Cardiac muscle cell (in vitro differentiated cells and primary cell): ENCODE results near the gene RPS5. TPM values are rescaled to one million over a fixed set of nuclear protein-coding genes. Genes with fewer than 3 reads are reported as not detected.
"Not testable (repeated sequence)": the region's sequence is repeated elsewhere in the genome, so short reads cannot be mapped to it uniquely, and the experiment has no call there.

Source experiments
- DNase-seq, 2 donors: peaks; one replicate each; pipeline versions ENCODE4 v3.0.0 to v3.0.0-alpha.2; 2010 to 2017; ENCODE audit warnings: low read depth in 1 of 2, low spot score in 1 of 2
- H3K27ac ChIP-seq: fragments of 200-600 bp; sonication (generic); 2 replicates; pipeline ENCODE4 v1.5.1; 2016
- H3K27me3 ChIP-seq: fragments of 200-600 bp; sonication (generic); 2 replicates; pipeline ENCODE4 v1.6.0; 2016; ENCODE audit warnings: control low read depth
- H3K36me3 ChIP-seq: fragments of 200-600 bp; sonication (generic); 2 replicates; pipeline ENCODE4 v1.5.1; 2016; ENCODE audit warnings: control low read depth
- H3K4me1 ChIP-seq: fragments of 200-600 bp; sonication (generic); 2 replicates; pipeline ENCODE4 v1.8.1; 2017; ENCODE audit warnings: low read depth, mild to moderate bottlenecking, mixed run types
- H3K4me3 ChIP-seq: fragments of 200-600 bp; sonication (generic); 2 replicates; pipeline ENCODE4 v1.5.1; 2016; ENCODE audit warnings: mild to moderate bottlenecking
- H3K9me3 ChIP-seq: fragments of 200-600 bp; sonication (generic); 2 replicates; pipeline ENCODE4 v1.5.1; 2017; ENCODE audit warnings: low read depth, mild to moderate bottlenecking, control low read depth
- polyA plus RNA-seq: library from polyadenylated mRNA; unstranded; fragments of >200 nt; fragmentation: Nextera tagmentation; extraction: Ambion mirVana; gene quantifications from 2 replicates; pipeline ENCODE4 v1.2.1, GENCODE V29; 2016
- total RNA-seq: library from RNA; depleted of rRNA; stranded (reverse); fragments of >200 nt; gene quantifications from 2 replicates; pipeline ENCODE4 v1.2.3, GENCODE V29; 2016
- TF ChIP-seq, protein P1 (sequence below): IDR thresholded peaks from 2 replicates; pipeline ENCODE4 v1.5.1; 2012; ENCODE audit warnings: low read depth, mild to moderate bottlenecking, low read length

Gene RPS5
- total and polyA plus RNA-seq, 2 experiments from 2014 or later, result 643 to 1,551 TPM

DNA sequence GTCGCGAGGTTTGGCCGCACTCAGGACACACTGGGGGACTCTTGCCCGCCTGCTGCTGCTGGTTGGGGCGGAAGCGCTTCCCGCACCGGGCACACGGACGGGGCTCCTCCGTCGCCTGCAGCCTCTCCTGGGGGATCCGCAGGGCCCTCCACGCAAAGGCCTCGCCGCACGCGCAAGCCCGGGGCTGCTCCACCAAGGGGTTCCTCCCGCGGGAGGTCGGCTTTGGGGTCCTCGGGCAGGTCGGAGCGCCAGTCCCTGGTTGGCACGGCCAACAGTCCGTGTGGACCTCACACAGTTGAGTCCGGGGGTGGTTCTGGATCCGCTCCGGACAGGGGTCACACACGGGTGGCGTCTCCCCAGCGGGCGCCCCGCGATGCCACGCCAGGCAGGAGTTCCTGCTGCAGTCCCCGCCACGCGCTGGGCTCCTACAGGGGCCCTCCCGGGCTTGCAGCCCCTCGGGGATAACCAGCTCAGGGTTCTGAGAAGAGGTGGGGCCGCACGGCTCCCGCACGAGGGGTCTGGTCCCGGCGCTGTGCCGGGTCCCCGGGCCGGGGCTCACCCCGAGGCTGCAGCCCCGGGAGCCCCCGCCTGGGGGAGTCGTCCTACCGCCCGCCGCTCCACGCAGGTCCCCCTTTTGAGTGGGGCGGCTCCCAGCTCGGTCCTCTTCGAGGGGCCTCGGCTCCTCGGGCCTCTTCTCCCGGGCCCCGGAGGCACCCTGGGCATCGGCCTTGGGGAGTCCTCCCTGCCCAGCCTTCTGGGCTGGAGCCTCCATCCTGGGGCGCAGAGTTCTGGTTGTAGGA is 18.3 kb upstream of the RPS5 start:
- Histone ChIP-seq H3K4me1 (no peaks in the 10 kb centered on the region), H3K9me3 (no peaks in the 10 kb centered on the region), H3K27me3 (no peaks in the 10 kb centered on the region), H3K4me3 (no peak overlapping the region), H3K27ac (no peak overlapping the region), H3K36me3 (no peaks in the 10 kb centered on the region)
- TF ChIP-seq, protein P1, sequence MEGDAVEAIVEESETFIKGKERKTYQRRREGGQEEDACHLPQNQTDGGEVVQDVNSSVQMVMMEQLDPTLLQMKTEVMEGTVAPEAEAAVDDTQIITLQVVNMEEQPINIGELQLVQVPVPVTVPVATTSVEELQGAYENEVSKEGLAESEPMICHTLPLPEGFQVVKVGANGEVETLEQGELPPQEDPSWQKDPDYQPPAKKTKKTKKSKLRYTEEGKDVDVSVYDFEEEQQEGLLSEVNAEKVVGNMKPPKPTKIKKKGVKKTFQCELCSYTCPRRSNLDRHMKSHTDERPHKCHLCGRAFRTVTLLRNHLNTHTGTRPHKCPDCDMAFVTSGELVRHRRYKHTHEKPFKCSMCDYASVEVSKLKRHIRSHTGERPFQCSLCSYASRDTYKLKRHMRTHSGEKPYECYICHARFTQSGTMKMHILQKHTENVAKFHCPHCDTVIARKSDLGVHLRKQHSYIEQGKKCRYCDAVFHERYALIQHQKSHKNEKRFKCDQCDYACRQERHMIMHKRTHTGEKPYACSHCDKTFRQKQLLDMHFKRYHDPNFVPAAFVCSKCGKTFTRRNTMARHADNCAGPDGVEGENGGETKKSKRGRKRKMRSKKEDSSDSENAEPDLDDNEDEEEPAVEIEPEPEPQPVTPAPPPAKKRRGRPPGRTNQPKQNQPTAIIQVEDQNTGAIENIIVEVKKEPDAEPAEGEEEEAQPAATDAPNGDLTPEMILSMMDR, result no peak
- no peak for DNase-seq

DNA sequence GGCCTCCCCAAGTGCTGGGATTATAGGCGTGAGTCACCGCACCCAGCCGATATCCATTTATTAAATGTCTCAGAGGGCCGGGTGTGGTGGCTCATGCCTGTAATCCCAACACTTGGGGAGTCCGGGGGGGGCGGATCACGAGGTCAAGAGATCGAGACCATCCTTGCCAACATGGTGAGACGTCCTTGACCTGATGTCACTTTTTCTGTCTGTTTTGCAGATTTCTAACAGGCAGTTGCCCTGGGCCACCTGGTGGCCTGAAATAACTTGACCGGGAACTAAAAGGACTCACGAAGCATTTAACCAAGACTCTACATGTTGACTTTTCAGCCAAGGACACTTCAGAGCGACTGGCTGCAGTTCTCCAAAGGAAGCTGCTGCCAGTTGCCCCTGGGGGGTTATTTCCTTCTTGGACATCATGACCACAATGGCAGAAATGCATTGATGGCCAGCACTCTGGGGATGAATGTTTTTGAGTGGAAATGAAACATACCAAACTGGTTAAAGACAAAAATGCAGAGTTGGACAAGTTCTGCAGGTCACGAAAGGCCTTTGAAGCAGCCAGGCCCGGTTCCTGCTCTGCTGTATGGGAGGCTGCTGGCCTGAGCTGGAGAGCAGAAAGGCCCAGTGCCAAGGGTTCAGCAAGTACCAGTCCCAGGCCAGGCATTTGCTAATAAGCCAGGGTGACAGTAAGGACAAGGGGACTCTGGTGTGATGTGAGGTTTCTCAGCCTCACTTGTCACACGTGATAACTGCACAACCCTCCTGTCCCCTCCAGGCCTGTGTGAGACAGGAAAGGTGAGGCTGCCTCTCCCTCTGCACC is 14.5 kb upstream of the RPS5 start:
- H3K4me1 ChIP-seq, result no peaks in the 10 kb centered on the region
- no peaks in the 10 kb centered on the region for H3K36me3 ChIP-seq
- no peaks in the 10 kb centered on the region for H3K9me3 ChIP-seq
- no peak overlapping the region for H3K27ac ChIP-seq
- H3K27me3 ChIP-seq, result no peaks in the 10 kb centered on the region
- DNase-seq, result no peak
- TF ChIP-seq, protein P1, result peak; percentile 6
- H3K4me3 ChIP-seq, result no peak overlapping the region

DNA sequence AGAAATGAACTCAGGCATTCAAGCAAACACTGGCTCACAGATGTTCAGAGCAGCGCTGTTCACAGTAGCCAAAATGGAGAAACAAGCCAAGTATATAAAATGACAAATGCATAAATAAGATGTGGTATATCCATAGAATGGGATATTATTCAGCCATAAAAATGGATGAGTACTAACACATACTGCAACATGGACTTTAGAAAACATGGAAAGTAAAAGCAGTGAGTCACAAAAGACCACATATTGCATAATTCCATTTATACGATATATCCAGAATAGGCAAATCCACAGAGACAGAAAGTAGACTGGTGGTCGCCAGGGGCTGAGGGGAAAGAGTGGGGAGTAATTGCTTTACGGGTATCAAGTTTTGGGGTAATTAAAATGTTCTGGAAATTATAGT is 12.9 kb upstream of the RPS5 start:
- Histone ChIP-seq H3K4me3 (no peak overlapping the region), H3K36me3 (no peaks in the 10 kb centered on the region), H3K4me1 (no peaks in the 10 kb centered on the region), H3K9me3 (no peaks in the 10 kb centered on the region), H3K27ac (no peak overlapping the region), H3K27me3 (no peaks in the 10 kb centered on the region)
- DNase-seq, result no peak
- TF ChIP-seq, protein P1, result no peak

DNA sequence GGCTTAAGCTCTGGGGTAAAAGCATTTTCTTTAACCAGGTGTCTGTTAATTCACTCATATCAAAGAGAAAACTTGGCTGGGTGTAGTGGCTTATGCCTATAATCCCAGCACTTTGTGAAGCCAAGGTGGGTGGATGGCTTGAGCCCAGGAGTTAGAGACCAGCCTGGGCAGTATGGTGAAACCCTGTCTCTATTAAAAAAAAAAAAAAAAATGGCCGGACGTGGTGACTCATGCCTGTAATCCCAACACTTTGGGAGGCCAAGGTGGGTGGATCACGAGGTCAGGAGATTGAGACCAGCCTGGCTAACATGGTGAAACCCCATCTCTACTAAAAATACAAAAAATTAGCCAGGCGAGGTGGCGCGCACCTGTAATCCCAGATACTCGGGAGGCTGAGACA is 10.3 kb upstream of the RPS5 start:
- not testable (repeated sequence) for H3K27me3 ChIP-seq, H3K36me3 ChIP-seq, H3K27ac ChIP-seq, H3K4me3 ChIP-seq, H3K9me3 ChIP-seq, H3K4me1 ChIP-seq, DNase-seq

DNA sequence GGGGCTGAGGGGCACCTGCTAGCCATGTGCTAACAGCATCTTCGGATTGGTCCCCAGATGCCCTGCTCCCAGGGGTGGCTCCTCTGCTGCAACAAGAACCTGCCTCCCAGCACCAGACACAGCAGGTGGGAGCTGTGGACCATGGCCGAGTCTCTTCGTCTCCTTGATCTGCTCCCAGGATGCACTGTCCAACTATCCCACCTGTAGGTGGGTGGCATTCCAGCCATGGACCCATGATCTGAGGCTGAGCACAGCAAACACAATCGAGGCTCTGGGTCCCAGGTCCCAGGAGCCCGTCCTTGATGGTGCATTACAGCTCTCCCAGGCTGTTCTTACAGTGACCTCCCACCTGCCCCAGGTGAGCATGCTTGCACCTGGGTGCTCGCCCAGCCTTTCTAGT is 7.8 kb upstream of the RPS5 start:
- Histone ChIP-seq H3K27ac (no peak overlapping the region), H3K27me3 (no peaks in the 10 kb centered on the region)

More for the DNA sequence above, 7.8 kb upstream of the RPS5 start:
- H3K9me3 ChIP-seq, result no peaks in the 10 kb centered on the region
- H3K4me3 ChIP-seq, result no peak overlapping the region
- no peaks in the 10 kb centered on the region for H3K36me3 ChIP-seq
- peaks cover 4% of the 10 kb centered on the region for H3K4me1 ChIP-seq
- TF ChIP-seq, protein P1, result no peak
- no peak for DNase-seq
